GM21529 (cell line): ENCODE results near the gene SARS1.
A peak's percentile ranks its signal among the peaks of the same experiment; 100 is the strongest.
"Not testable (repeated sequence)": the region's sequence is repeated elsewhere in the genome, so short reads cannot be mapped to it uniquely, and the experiment has no call there.

Source experiments
- ATAC-seq: cut with Tn5 transposase; IDR thresholded peaks from one replicate; pipeline ENCODE4 v1.9.1; 2021; ENCODE audit not compliant: unreplicated experiment

The SARS1 gene

DNA sequence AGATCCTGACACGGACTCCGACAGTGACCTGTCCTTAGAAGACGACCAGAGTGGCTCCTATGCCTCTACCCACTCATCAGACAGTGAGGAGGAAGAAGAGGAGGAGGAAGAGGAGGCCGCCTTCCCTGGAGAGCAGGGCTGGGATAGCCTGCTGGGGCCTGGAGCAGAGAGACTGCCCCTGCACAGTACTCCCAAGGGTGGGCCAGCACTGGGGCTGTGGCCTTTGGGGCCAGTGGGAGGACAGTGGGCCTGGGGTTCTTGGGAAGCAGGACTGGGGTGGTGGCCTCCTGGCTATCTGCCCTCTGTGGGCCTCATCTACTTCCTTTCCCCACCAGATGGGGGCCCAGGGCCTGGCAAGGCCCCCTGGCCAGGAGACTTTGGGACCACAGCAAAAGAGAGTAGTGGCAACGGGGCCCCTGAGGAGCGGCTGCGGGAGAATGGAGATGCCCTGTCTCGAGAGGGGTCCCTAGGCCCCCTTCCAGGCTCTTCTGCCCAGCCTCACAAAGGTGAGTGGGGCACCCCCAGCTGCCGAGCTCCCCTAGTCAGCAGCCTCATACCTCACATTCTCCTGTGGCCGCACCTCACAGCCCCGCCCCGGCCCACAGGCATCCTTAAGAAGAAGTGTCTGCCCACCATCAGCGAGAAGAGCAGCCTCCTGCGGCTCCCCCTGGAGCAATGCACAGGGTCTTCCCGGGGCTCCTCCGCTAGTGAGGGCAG is 59.3 kb downstream of the SARS1 start:
- ATAC-seq: no peak

DNA sequence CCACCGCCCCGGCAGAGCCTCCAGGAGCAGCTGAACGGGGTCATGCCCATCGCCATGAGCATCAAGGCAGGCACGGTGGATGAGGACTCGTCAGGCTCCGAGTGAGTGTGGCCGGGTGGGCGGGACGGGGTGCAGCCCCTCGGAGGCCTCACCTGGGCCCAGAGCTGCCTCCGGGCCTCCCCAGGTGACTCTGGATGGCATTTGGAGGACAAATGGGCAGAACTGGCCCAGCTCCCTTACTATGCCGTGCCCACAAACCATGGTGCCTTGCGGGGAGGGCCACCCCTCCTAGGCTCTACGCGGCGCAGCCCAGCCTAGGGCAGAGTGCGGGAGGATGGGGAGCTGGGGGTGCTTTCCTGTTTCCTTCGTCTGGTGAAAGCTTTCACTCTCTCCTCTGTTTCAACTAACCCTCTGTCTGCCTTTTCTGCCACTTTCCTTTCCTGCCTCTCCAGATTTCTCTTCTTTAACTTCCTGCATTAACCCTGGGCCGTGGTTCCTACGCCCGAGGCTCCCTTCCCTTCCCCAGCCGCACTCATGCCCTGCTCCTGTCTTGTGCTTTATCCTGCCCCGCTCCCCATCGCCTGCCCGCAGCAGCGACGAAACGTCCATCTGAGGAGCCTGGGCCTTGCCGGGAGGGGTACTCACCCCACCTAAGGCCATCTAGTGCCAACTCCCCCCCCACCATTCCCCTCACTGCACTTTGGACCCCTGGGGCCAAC is 60.0 kb downstream of the SARS1 start:
- no peak for ATAC-seq

DNA sequence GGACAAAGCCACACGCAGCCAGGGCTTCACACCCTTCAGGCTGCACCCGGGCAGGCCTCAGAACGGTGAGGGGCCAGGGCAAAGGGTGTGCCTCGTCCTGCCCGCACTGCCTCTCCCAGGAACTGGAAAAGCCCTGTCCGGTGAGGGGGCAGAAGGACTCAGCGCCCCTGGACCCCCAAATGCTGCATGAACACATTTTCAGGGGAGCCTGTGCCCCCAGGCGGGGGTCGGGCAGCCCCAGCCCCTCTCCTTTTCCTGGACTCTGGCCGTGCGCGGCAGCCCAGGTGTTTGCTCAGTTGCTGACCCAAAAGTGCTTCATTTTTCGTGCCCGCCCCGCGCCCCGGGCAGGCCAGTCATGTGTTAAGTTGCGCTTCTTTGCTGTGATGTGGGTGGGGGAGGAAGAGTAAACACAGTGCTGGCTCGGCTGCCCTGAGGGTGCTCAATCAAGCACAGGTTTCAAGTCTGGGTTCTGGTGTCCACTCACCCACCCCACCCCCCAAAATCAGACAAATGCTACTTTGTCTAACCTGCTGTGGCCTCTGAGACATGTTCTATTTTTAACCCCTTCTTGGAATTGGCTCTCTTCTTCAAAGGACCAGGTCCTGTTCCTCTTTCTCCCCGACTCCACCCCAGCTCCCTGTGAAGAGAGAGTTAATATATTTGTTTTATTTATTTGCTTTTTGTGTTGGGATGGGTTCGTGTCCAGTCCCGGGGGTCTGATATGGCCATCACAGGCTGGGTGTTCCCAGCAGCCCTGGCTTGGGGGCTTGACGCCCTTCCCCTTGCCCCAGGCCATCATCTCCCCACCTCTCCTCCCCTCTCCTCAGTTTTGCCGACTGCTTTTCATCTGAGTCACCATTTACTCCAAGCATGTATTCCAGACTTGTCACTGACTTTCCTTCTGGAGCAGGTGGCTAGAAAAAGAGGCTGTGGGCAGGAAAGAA is 61.1 kb downstream of the SARS1 start:
- no peak for ATAC-seq

DNA sequence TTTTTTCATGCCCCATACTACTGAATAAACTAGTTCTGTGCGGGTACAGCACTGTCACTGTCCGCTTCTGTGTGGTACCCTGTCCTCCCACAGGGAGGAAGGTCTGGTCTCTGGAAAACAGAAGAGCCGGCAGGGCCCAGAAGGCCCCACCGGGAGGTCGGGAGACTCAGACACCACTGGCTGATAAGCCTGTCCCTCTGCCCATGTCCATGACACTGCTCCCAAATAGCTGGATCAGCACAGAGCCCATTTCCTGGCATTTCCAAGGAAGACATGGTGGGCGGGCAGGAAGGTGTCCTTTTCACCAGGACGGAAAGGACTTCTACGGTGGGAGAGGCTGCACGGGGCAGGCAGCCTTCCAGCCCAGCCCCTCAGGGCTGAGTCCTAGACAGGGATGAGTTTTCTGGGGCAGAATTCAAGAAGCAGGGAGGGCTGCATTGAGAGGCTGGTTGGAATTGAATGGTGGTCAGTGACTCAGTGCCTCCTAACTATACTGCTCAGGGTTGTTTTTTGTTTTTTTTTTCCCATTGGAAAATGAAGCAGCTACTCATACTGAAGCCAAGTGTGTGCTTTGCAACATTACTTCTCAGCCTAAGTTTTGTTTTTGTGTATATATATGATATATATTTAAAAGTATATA is 62.1 kb downstream of the SARS1 start:
- no peak for ATAC-seq

DNA sequence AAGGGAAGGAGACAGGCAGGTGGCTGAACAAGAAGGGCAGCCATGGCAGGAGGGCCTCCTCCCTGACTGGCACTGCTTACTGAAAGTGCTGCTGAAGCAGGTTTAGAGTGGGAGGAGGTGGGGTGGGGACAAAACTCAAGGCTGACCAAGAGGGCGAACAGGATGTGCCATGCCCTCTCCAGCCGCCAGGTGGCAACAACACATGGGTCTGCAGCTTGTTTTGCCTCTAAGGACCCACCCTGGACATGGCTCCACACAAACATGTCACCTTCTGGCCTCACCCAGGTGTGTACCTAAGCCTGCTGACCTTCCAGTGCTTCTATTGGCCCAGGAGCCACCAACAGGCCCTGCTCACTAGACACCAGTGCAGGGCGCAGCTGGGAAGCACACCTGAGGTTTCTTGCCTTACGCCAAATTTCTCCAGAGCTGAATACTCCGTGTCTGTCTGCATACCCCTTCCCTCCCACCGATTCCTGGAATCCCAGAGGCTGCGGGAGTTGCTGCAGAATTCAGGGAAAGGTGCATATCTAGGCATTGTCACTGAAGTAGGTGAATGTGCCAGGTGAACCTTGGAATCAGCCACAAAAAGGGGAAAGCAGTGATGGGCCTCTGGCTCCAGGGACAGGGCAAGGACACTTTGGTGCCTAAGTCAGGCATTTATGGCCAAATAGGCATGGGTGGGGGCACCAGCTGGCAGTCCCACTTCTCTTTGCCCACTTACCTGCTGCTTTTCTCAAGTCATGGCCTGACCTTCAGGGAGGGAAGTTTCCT is 63.9 kb downstream of the SARS1 start:
- ATAC-seq: peak; percentile 82

DNA sequence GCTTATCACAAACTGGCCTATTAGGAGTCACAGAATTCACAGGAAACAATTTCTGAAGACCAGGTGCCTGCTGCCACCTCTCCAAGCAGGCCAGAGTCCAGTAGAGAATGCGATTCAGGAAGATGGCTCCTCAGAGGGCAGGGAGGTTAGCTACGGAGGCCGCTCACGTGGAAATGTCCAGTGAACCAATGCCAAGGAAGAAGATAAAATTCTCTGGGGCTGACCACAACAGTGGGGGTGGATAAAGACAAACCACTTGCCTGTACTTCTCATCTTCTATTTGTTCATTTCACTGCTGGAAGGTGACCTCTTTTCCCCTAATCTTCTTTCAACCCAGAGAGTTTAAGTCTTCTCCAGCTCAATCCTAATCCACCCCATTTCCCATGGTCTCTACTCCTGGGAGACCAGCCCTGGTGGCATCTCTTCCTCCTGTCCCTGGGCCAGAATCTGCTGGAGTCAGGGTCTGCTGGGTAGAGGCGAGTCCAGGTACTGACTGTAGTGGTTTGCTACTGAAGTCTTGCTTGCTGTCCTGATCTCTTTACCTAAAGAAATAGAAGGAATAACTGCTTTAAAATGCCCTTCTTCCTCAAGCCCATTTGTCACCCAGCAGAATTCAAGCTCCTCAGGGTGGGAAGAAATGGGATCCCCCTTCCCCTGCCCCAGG is 66.0 kb downstream of the SARS1 start:
- no peak for ATAC-seq

DNA sequence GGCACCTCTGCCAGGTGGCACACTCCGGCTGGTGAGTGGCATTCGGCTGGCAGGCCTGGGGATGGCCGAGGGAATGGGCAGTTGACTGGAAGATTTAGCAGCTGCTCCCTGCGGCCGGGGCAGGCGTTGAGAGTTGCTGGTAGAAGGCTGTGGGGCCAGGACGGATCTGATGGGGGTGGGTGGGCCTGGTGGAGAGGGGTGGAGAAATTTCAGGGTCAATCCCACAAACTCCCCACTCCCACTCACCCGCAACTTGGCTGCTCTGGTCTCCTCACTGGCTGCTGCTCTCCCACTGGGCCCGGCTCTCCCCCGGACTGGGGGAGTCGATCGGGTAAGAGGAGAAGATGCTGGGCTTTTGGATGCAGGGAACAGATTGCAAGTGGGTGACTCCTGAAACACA is 67.1 kb downstream of the SARS1 start:
- ATAC-seq: no peak

DNA sequence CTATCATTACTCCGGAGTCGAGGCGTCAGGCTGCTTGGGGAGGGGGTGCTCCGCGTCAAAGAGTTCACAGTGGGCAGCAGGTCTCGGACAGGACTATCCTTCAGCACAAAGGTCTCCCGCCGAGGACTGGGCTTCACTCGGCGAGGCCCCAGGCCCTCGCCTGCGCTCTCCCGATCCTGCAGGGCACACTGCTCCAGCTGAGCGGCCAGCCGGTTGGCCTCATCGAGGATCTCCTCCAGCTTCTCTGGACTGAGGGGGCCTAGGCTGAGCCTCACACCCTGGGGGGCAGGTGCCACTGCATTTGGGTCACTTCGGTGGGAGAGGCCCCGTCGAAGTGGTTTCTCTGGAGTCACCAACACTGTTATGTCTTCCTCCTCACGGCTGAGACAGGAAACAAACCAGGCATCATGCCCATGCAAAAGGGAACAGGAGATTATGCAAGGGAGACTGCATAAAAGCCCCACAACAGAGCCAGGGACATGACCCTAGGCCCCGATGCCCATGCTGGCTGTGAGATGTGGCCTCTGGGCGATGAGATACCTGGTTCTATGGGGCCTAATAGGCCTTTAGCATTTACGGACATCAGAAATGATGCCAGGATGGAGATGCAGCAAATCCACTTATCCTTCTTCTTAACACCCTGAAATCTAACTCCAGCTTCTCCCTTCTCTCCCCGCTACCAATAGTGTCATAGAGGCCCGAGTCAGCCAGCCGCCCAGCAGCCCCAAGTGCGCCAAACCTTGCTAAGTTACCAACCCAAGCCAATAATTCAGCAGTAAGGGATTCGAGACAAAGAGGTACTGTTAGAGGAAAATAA is 68.2 kb downstream of the SARS1 start:
- ATAC-seq: no peak

DNA sequence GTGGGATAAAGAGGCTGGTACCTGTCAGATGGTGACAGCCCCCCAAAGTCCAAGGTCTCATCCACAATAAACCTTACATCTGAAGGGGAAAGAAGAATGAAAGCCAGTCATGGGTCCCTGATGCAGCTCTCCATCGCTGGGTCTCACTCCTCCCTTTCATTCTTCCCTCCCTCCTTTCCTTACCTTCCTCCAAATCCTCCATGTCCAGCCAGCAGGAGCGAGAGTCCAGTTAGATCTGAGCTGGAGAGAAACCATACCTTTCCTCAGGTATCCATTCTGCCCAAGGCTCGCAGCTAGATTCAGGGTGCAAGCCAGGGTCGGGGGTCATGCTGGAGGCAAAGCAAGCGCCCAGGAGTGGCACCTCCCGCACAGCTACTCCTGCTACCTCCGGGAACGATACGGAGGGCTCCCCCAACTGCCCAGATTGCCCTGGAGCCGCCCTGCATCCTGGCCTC is 68.8 kb downstream of the SARS1 start:
- no peak for ATAC-seq

DNA sequence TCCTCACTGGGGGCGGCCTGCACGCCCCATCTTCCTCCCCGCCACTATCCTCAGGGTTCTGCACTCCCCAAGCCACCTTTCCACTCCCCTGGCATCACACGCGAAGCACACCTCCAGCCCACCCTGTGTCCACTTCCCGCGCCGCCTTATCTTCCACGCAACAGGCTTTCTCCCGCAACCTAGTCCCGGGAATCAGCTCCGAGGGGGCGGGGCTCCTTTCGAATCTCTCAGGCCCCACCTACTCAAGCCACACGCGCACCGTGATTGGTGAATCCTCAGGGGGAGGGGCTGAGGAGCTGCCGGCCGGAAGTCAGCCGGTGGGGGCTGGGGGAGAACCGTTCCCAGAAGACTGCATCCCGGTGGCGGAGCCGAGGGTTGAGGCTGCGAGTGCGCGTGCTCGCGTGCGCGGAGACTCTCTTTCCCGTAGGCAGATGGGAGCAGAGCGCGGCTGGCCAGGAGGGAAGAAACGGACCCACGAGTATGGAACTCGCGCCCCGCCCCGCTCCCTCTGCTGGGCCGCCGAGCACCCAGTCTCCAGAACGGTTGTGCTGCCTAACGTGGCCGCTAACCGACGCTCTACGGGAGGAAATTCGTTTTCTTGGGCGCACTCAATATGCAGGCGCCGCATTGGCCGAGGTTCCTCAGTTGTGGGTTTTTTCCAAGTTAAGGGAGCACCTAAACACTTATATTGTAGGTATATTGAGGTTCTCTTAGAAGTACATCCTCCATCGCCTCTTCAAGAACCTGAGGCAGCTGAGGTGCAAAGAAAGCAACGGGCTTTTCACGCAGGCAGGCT is 69.4 kb downstream of the SARS1 start, which contains the start of gene PSRC1:
Gene PSRC1, minus strand, starts transcription at position 194 of the 796 bp plus-strand sequence.
- ATAC-seq: peak; percentile 97

DNA sequence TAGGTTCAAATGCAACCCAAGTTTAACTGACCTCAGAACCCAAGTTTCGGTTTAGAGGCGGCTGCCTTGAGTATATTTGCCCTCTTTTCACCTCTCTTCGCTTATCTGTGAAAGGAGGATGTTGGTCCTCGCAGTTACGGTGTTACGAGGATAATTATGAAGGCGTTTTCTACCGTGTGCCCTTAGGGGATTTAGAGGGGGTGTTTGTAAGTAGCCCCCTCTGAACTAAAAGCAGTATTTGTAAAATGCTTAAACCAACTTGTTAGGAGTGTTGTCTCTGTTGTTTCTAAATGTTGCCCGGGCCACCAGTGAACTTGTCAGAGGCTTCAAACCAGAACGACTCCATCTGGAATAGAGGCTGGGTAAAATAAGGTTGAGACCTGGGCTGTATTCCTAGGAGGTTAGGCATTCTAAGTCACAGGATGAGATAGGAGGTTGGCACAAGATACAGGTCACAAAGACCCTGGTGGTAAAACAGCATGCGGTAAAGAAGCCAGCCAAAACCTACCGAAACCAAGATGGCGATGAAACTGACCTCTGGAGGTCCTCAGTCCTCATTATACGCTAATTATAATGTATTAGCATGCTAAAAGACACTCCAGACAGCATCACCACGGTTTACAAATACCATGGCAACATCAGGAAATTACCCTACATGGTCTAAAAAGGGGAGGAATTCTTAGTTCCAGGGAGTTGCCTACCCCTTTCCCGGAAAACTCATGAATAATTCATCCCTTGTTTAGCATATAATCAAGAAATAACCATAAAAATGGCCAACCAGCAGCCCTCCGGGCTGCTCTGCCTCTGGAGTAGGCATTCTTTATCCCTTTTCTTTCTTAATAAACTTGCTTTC is 70.3 kb downstream of the SARS1 start:
- no peak for ATAC-seq

DNA sequence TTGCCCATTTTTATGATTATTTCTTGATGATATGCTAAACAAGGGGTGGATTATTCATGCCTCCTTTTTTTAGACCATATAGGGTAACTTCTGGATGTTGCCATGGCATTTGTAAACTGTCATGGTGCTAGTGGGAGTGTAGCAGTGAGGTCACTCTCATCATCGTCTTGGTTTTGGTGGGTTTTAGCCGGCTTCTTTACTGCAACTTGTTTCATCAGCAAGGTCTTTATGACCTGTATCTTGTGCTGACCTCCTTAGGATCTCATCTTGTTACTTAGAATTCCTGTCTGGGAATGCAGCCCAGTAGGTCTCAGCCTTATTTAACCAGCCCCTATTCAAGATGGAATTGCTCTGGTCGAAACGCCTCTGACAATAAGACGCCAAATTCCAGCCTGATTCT is 73.0 kb downstream of the SARS1 start:
- not testable (repeated sequence) for ATAC-seq
